OCI-LY7 (cell line): ENCODE measurements around the gene DEPP1. TPM values are rescaled to one million over a fixed set of nuclear protein-coding genes. Genes with fewer than 3 reads are reported as not detected.

Experiments used
- BruUV-seq: library from RNA; stranded (reverse); fragments of 400-500 nt; replicated peaks from 2 replicates; lab custom pipeline; 2021; lab: Mats Ljungman, UMichigan
- CTCF ChIA-PET: fragments of 300-600 bp; sonication (Branson Sonifier 250); formaldehyde crosslinking; loops from one replicate; lab custom pipeline; 2022; ENCODE audit warnings: antibody characterized with exemption; ENCODE audit not compliant: unreplicated experiment; lab: Charles Lee
- POLR2A ChIA-PET: fragments of 300-600 bp; sonication (Branson Sonifier 250); formaldehyde crosslinking; loops from one replicate; lab custom pipeline; 2022; ENCODE audit warnings: antibody characterized with exemption; lab: Charles Lee
- DNase-seq: peaks from one replicate; pipeline ENCODE4 v3.0.0-alpha.2; 2015; ENCODE audit warnings: low spot score
- H2AFZ ChIP-seq: fragments of 200-600 bp; sonication (generic), shearing (Covaris generic); 2 replicates; pipeline ENCODE4 v1.6.1; 2014; ENCODE audit warnings: mild to moderate bottlenecking, antibody characterized with exemption, low read length, moderate library complexity
- H3K27ac ChIP-seq: fragments of 200-600 bp; sonication (generic); 2 replicates; pipeline ENCODE4 v1.5.1; 2014; ENCODE audit warnings: mixed run types, low read depth, mild to moderate bottlenecking, moderate library complexity, low read length, inconsistent platforms; ENCODE audit not compliant: poor library complexity, severe bottlenecking
- H3K36me3 ChIP-seq: fragments of 200-600 bp; sonication (generic); 2 replicates; pipeline ENCODE4 v1.6.1; 2014; ENCODE audit warnings: mild to moderate bottlenecking, antibody characterized with exemption, low read length, moderate library complexity, mixed read lengths; ENCODE audit not compliant: insufficient read depth
- H3K4me1 ChIP-seq: fragments of 200-600 bp; sonication (generic); 2 replicates; pipeline ENCODE4 v1.5.1; 2014; ENCODE audit warnings: mild to moderate bottlenecking, low read length; ENCODE audit not compliant: insufficient read depth, poor library complexity, severe bottlenecking
- H3K4me2 ChIP-seq: fragments of 200-600 bp; sonication (generic); 2 replicates; pipeline ENCODE4 v1.6.1; 2014; ENCODE audit warnings: mild to moderate bottlenecking, low read length
- H3K4me3 ChIP-seq: fragments of 200-600 bp; sonication (generic); 2 replicates; pipeline ENCODE4 v1.5.1; 2014; ENCODE audit warnings: mild to moderate bottlenecking, low read depth, low read length; ENCODE audit not compliant: poor library complexity, severe bottlenecking
- H3K79me2 ChIP-seq: fragments of 200-600 bp; sonication (generic); 2 replicates; pipeline ENCODE4 v1.6.1; 2016; ENCODE audit warnings: low read depth, mild to moderate bottlenecking, low read length, moderate library complexity, mixed read lengths; ENCODE audit not compliant: insufficient read depth
- H3K9me2 ChIP-seq: fragments of 200-600 bp; sonication (generic); 2 replicates; pipeline ENCODE4 v1.6.1; 2016; ENCODE audit warnings: mild to moderate bottlenecking, low read length, mixed read lengths; ENCODE audit not compliant: insufficient read depth
- H3K9me3 ChIP-seq: fragments of 200-600 bp; sonication (generic); 2 replicates; pipeline ENCODE4 v1.6.1; 2014; ENCODE audit warnings: mild to moderate bottlenecking, mixed run types, low read length, mixed read lengths
- H4K20me1 ChIP-seq: fragments of 200-600 bp; sonication (generic); 2 replicates; pipeline ENCODE4 v1.6.1; 2014; ENCODE audit warnings: mild to moderate bottlenecking, antibody characterized with exemption, low read length, moderate library complexity, mixed read lengths; ENCODE audit not compliant: insufficient read depth
- CTCF ChIP-seq: fragments of 200-600 bp; sonication (generic); conservative IDR thresholded peaks from 2 replicates; pipeline ENCODE4 v1.5.1; 2014; ENCODE audit warnings: mild to moderate bottlenecking, antibody characterized with exemption, low read length, moderate library complexity, mixed read lengths
- EZH2phosphoT487 ChIP-seq: fragments of 200-600 bp; sonication (generic); IDR thresholded peaks from 2 replicates; pipeline ENCODE4 v1.6.1; 2018; ENCODE audit warnings: low read depth, borderline replicate concordance, mild to moderate bottlenecking, mixed run types, antibody characterized with exemption, low read length, moderate library complexity, mixed read lengths
- intact Hi-C: fragments of 100-400 bp; cut with micrococcal nuclease; formaldehyde crosslinking; loops from one replicate; pipeline ENCODE4 v1.10.0; 2022; ENCODE audit not compliant: unreplicated experiment
- total RNA-seq, 2 experiments: library from RNA; depleted of rRNA in 1 of 2; stranded (reverse); fragments of >200 nt in 1 of 2; shearing (Covaris generic) in 1 of 2; gene quantifications; 2 replicates each; pipeline ENCODE4 v1.2.3, GENCODE V29; 2014 to 2022

DEPP1 gene
- total RNA-seq, 2 experiments from 2014 or later, result 0.09 TPM; not detected in 1

GRCh38 chr10:44968091-44968490, 10.5 kb downstream of the DEPP1 start:
- Histone ChIP-seq H4K20me1 (no peaks in the 10 kb centered on the region), H3K27ac (no peak overlapping the region), H3K9me3 (no peaks in the 10 kb centered on the region), H3K79me2 (no peaks in the 10 kb centered on the region), H2AFZ (peak overlapping the region; percentile 70), H3K4me3 (no peak overlapping the region), H3K9me2 (no peaks in the 10 kb centered on the region), H3K4me1 (peaks cover 59% of the 10 kb centered on the region), H3K36me3 (no peaks in the 10 kb centered on the region), H3K4me2 (peak overlapping the region; percentile 33)
- no TSS peak for BruUV-seq
- peak; percentile 43 for DNase-seq
- intact Hi-C loops, result no loop called here
- TF ChIP-seq EZH2phosphoT487, result no peak
- TF ChIP-seq CTCF, result no peak
- ChIA-PET CTCF (no interaction called here), POLR2A (no interaction called here)

- no peak for TF ChIP-seq CTCF
- no peaks in the 10 kb centered on the region for H3K9me3 ChIP-seq
- H2AFZ ChIP-seq, result peak overlapping the region; percentile 70
- H3K79me2 ChIP-seq, result no peaks in the 10 kb centered on the region
- POLR2A ChIA-PET, result no interaction called here
- H3K4me1 ChIP-seq, result peaks cover 61% of the 10 kb centered on the region
- H4K20me1 ChIP-seq, result no peaks in the 10 kb centered on the region
- no peaks in the 10 kb centered on the region for H3K9me2 ChIP-seq
- CTCF ChIA-PET, result no interaction called here
- DNase-seq, result no peak
- peak overlapping the region; percentile 33 for H3K4me2 ChIP-seq
- H3K27ac ChIP-seq, result no peak overlapping the region
- intact Hi-C loops, result no loop called here
- no peak overlapping the region for H3K4me3 ChIP-seq
- no peaks in the 10 kb centered on the region for H3K36me3 ChIP-seq
- BruUV-seq, result no TSS peak
Observed at GRCh38 chr10:44967616-44968015, 11.0 kb downstream of the DEPP1 start.

- ChIA-PET POLR2A (interaction anchor here (1.1 kb wide), 1 partner anchor 36 kb away, joined by 3 read pairs; no protein-coding TSS in a partner anchor), CTCF (no interaction called here)
- H3K27ac ChIP-seq, result no peak overlapping the region
- intact Hi-C loops, result no loop called here
- H3K4me1 ChIP-seq, result peaks cover 61% of the 10 kb centered on the region
- DNase-seq, result peak; percentile 23
- no peaks in the 10 kb centered on the region for H3K9me3 ChIP-seq
- no peaks in the 10 kb centered on the region for H3K9me2 ChIP-seq
- peak overlapping the region; percentile 49; the same call in 1 of the 2 replicates for H3K4me2 ChIP-seq
- H3K36me3 ChIP-seq, result no peaks in the 10 kb centered on the region
- H4K20me1 ChIP-seq, result no peaks in the 10 kb centered on the region
- H3K4me3 ChIP-seq, result no peak overlapping the region
- H2AFZ ChIP-seq, result peak overlapping the region; percentile 88; the same call in 1 of the 2 replicates
- BruUV-seq, result no TSS peak
- no peaks in the 10 kb centered on the region for H3K79me2 ChIP-seq
- peak; percentile 60 for TF ChIP-seq CTCF
- no peak for TF ChIP-seq EZH2phosphoT487
Observed at GRCh38 chr10:44966816-44967509, 11.6 kb downstream of the DEPP1 start.
